MV-4-11 (cell line): Measurements from ENCODE around the gene AKAP13.
A peak's percentile ranks its signal among the peaks of the same experiment; 100 is the strongest.

Experiments
- DNase-seq: peaks from one replicate; lab custom pipeline; 2025; lab: John Stamatoyannopoulos, UW

AKAP13 gene

DNA sequence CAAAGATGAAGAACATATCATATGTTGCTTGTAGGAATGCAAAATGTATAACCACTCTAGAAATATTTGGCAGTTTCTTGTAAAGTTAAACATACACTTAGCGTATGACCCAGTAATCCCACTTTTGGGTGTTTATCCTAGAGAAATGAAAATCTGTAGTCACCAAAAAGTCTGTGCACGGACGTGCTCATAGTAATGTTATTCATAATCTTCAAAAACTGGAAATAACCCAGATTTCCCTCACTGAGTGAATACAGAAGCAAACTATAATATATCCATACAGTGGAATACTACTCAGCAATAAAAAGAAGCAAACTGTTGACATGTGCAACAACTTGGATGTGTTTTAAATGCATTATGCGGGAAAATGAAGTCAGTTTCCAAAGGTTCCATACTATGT, 155.9 kb downstream of the AKAP13 start:
- no peak for DNase-seq

DNA sequence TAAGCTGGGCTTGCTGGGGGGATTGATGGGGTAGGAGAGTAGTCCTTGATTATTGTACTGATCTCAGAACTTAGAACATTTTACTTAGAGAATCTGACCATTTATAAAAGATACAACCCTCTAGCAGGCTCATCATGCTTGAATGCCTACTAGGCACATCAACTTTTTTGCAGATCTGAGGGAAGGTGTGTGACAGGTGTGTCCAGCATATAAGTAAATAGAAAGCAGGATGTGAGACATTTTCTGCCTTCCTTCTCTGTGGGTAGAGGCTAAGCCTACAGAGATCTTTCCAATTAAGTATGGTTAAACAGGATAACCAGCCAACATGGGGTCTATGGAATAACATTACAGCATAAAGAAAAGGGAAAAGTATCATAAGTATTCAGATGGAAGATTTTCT, 159.1 kb downstream of the AKAP13 start:
- no peak for DNase-seq

- DNase-seq: peak; percentile 52
Measured at GRCh38 chr15:85540085-85540797, 159.8 kb downstream of the AKAP13 start.

- DNase-seq: no peak
Measured at GRCh38 chr15:85541744-85542143, 161.3 kb downstream of the AKAP13 start.

DNA sequence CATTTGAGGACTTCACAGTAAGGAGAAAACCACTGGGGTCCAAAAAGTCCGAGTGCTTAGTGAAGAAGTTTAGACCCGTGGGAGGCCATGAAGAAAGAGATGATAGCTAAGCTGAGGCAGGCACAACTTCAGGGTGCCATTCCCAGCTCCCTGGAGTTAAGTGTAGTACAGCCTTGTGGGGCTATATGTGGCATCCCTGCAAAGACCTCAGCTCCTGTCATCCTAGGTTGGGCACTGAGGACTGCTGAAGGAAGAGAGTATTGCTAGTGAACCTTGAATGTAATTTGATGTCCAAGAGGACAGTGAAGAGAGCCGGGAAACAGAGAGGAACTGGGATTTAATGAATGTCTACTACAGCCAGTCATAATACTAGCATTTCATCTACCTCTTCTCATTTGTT, 162.1 kb downstream of the AKAP13 start:
- no peak for DNase-seq

DNA sequence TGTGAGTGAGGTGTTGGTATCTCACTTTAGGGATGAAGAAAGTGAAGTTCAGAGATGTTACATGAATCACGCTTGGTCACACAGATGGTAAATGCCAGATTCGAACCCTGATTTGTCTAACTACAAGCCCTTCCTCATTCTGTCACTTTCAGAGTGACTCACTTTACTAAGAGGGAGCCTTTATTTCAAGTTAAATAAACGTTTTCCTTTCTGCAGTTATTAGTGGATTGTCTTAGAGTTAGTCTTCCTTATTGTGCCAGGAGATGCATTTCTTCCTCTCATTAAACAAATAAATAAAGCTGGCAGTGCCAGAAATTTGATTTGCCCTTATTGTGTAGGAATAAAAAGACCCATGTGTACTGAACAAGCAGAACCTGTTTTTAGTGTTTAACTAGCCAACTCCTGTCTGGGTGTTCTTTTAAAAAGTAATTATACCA, 162.5 kb downstream of the AKAP13 start:
- DNase-seq: peak; percentile 65

DNA sequence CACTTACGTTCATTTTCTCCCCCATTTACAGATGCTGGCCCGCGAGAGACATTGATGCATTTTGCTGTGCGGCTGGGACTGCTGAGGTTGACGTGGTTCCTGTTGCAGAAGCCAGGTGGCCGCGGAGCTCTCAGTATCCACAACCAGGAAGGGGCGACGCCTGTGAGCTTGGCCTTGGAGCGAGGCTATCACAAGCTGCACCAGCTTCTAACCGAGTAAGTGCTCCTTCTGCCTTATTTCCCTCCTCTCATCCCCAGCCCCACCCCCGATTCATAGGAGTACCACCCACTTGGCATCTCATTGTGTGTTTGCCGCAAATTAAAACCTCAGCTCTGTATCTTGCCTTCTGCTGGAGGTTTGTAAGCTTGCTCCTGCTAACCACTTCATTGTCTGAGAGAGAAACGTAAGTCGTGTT, 163.3 kb downstream of the AKAP13 start:
- no peak for DNase-seq

DNA sequence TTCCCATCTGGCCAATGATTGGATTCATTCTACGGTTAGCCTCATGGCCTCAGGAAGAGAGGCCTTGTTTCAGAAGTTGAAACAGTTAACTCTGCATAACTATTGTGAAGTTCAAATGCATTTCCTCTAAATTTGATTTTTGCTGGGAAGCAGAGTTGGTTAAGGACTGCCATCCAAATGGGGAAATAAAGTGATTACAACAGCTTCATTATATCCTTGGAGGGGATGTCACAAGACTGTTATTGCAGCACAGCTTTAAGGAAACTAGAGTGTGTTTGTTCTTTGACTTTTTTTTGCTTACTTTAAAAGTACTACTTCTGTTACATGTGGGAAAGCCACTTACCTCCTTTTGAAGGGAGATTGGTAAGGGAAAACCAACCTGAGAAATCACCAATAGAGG, 164.8 kb downstream of the AKAP13 start:
- peak; percentile 91 for DNase-seq

DNA sequence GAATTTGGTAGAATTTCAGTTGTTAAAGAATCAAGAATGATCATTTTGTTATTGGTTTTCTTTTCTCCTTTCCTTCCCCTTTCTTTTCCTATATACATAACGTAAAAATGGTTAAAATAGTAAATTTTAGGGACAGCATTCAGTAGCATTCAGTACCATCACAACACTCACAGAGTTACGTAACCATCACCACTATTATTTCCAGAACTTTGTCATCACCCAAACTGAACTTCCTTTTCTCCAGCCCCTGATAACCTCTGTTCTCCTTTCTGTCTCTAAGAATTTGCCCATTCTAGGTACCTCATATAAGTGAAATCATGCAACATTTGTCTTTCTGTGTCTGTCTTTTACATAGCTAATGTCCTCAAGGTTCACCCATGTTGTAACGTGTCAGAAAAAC, 165.3 kb downstream of the AKAP13 start:
- DNase-seq: peak; percentile 88

GRCh38 chr15:85547386-85547785, 167.0 kb downstream of the AKAP13 start:
- DNase-seq: peak; percentile 10

- no peak for DNase-seq
Measured at GRCh38 chr15:85550283-85550682, 169.9 kb downstream of the AKAP13 start.

- peak; percentile 25 for DNase-seq
Measured at GRCh38 chr15:85551221-85551832, 170.9 kb downstream of the AKAP13 start.

- DNase-seq: peak; percentile 95
Measured at GRCh38 chr15:85554852-85555521, 174.6 kb downstream of the AKAP13 start.

GRCh38 chr15:85555875-85556617, 175.6 kb downstream of the AKAP13 start:
- DNase-seq: no peak

GRCh38 chr15:85556618-85556895, 176.2 kb downstream of the AKAP13 start:
- no peak for DNase-seq

GRCh38 chr15:85557385-85557784, 177.0 kb downstream of the AKAP13 start:
- no peak for DNase-seq

- no peak for DNase-seq
Measured at GRCh38 chr15:85558848-85559247, 178.4 kb downstream of the AKAP13 start.

- no peak for DNase-seq
Measured at GRCh38 chr15:85559530-85559929, 179.1 kb downstream of the AKAP13 start.

GRCh38 chr15:85562824-85563223, 182.4 kb downstream of the AKAP13 start:
- no peak for DNase-seq

- DNase-seq: no peak
Measured at GRCh38 chr15:85563328-85563727, 182.9 kb downstream of the AKAP13 start.

GRCh38 chr15:85563731-85564130, 183.3 kb downstream of the AKAP13 start:
- no peak for DNase-seq

DNA sequence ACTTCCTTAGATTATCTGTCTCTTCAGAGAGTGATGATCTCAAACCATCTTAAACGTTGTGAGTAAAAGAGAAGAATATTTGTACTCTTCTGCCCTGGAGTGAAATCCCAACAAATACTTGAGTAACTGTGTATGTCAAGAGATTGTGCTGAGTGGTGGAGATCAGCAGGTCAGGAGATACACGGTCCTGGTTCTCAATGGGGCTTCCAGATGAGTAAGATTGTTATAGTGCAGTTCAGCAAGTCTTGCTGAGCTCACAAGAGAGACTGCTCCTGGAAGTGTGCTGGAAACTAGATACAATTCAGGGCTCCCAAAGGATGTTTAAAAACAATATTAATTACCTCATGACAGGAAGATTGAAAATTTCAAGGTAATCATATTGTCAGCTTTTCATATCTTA, 184.3 kb downstream of the AKAP13 start:
- no peak for DNase-seq
